Measurements from ENCODE around the gene CUL2. TPM values are rescaled to one million over a fixed set of nuclear protein-coding genes. Genes with fewer than 3 reads are reported as not detected.

CUL2 gene
- total RNA-seq, 3 donors from 2014 or later = 48.9 to 54.8 (median 50.2) TPM

DNA sequence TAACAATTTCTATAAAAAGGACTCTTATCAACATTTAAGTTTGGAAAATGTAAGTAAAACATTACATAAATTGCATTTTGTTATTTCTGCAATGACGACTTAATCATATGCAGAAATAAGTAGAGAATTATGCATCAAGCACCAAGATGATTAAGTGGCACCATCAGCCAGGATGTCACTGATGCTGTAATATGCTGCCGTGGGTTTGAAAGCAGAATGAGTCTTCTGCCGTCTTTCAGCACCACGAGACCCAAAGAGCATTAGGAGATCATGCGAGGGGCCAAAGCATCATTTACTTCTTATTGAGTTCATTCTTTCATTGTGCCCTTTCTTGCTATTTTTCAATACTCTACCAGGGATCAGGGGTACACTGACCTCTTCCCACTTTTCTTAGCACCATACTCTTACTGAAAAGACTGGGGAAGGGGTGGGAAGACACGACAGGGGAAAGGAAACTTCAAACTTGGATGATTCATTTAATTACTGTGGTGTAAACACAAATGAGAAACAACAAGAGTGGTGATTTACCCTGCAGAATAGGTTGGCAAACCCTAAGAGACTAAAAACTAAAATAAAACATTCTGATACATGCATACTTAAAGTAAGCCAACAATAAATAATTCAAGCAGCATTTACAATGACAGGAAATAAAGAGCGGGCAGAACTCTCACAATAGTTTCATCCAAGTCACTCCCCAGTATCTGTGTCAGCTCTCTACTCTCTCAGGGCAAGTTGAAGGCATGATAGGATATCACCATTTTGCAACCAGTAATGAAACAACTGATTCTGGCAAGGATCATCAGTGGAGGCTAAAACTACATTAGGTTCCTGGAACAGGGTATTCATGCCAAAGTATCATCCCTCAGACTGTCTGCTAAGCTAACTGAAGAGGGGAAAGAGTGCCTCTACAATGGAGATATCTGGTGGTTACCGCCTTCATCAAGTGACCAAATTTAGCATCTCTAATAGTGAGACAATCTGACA lies 70.8 kb downstream of the CUL2 start:
- H3K9me3 Mint-ChIP-seq = no peaks in the 10 kb centered on the region
- peaks cover 17% of the 10 kb centered on the region for H3K36me3 Mint-ChIP-seq (ENCODE audit: insufficient read depth)
- no peak for DNase-seq
- no peak overlapping the region for H3K4me3 Mint-ChIP-seq
- peak; percentile 14 to 25 for ATAC-seq
- no peaks in the 10 kb centered on the region for H3K27me3 Mint-ChIP-seq (ENCODE audit: low read depth)
- peaks cover 6% of the 10 kb centered on the region for H3K4me1 Mint-ChIP-seq (ENCODE audit: low read depth)

DNA sequence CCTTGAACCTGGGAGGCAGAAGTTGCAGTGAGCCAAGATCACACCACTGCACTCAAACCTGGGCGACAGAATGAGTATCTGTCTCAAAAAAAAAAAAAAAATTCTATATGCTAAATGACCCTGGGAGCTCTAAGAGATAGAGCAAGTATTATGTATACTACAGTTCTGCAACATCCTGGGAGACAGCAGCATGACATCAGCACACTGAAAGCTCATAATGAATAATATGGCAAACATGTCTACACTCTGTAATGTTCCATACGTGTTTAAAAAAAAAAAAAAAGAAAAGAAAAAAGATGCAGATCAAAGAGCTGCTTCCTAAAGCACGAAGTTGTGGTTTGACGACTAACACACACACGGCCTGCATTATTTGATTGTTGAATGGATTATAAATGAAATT lies 72.5 kb downstream of the CUL2 start:
- no peak overlapping the region for H3K4me3 Mint-ChIP-seq
- H3K9me3 Mint-ChIP-seq = no peaks in the 10 kb centered on the region
- DNase-seq = no peak
- H3K4me1 Mint-ChIP-seq (ENCODE audit: low read depth) = peaks cover 10% of the 10 kb centered on the region
- no peaks in the 10 kb centered on the region for H3K27me3 Mint-ChIP-seq (ENCODE audit: low read depth)
- peaks cover 18% of the 10 kb centered on the region for H3K36me3 Mint-ChIP-seq (ENCODE audit: insufficient read depth)
- ATAC-seq = peak; percentile 14 to 56

DNA sequence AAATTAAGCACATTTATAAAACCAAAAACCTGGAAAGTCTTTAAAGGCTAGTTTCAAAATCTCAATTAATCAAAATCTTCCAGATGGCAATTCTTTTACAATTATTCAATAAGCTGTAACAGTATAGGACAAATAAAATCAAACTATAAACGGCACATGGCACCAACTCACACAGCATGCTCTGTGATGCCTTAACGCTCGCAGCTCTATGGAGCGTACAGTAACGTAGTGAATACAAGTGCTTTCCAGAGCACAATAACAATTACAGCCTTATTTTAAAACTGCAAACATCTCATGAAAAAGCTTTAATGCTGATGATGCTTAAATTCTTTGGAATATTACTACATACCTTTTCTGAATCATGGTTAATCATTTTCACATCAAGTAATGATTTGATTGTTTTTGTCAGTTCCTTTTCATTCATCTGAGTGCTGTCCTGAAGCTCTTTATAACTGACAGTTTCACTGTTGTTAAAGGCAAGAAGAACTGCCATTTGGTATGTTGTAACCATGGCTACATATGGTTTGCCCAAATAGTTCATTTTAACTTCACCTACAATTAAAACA lies 74.2 kb downstream of the CUL2 start:
- Mint-ChIP-seq H3K27me3 (ENCODE audit: low read depth) (no peaks in the 10 kb centered on the region), H3K36me3 (ENCODE audit: insufficient read depth) (peaks cover 18% of the 10 kb centered on the region), H3K4me3 (no peak overlapping the region), H3K4me1 (ENCODE audit: low read depth) (peaks cover 19% of the 10 kb centered on the region), H3K9me3 (no peaks in the 10 kb centered on the region)
- peak in 1 of 2 donors; percentile 27 for ATAC-seq
- DNase-seq = no peak

DNA sequence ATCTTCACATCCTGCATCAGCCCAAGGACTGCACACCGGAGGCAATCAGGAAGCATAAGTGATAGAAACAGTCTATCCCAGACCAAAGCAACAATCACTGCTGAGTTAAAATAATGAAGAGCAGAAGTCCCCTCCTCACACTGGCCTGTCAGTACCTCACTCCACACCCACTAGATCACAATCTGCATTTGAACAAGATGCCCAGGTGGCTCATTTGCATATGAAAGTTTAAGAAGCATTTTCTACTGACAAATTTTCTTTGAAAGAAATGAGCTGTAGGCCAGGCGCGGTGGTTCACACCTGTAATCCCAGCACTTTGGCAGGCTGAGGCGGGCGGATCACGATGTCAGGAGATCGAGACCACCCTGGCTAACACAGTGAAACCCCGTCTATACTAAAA lies 77.4 kb downstream of the CUL2 start:
- no peak for DNase-seq
- Mint-ChIP-seq H3K4me1 (ENCODE audit: low read depth) (peaks cover 13% of the 10 kb centered on the region), H3K9me3 (no peaks in the 10 kb centered on the region), H3K27me3 (ENCODE audit: low read depth) (no peaks in the 10 kb centered on the region), H3K36me3 (ENCODE audit: insufficient read depth) (peaks cover 28% of the 10 kb centered on the region), H3K4me3 (no peak overlapping the region)
- no peak for ATAC-seq

DNA sequence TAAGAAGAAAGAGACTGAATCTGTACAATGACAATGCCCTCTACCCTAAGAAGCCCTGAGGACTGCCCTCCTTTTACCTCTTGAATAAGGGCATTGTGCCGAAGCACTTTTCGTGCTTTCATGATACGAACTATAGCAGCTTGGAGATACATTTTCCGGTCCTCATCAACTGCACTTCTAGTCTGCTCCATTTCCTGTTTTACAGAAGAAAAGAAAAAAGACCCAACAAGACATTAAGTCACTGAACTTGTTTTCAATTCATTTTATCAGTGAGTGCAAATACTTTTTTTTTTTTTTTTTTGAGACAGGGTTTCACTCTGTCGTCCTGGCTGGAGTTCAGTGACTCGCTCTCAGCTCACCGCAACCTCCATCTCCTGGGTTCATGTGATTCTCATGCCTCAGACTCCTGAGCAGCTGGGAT lies 78.4 kb downstream of the CUL2 start:
- DNase-seq = no peak
- peaks cover 26% of the 10 kb centered on the region for H3K36me3 Mint-ChIP-seq (ENCODE audit: insufficient read depth)
- H3K9me3 Mint-ChIP-seq = no peaks in the 10 kb centered on the region
- peak overlapping the region; percentile 42 for H3K4me3 Mint-ChIP-seq
- peak; percentile 40 to 56 for ATAC-seq
- H3K4me1 Mint-ChIP-seq (ENCODE audit: low read depth) = peaks cover 13% of the 10 kb centered on the region
- H3K27me3 Mint-ChIP-seq (ENCODE audit: low read depth) = no peaks in the 10 kb centered on the region

DNA sequence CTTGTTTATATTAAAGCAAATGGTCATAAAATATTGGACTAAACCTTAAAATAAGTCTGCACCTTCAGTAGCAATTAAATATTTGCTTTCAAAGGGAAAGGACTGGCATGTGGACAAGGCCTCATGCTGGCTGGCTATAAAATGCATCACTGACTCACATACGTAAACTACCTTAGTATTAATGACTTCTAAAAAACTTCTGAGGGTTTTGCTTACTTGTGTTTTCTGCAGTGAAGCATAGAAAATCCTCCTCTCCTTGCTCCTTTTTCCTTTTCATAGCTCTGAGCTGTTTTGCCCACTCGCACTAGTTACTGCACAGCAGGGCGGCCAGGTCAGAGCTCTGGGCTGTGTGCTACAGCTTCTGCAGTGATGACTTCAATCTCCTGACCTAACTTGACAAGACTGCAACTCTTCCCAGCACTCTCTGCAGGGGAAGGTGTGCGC lies 82.3 kb downstream of the CUL2 start:
- peaks cover 12% of the 10 kb centered on the region for H3K4me1 Mint-ChIP-seq (ENCODE audit: low read depth)
- no peak for DNase-seq
- no peaks in the 10 kb centered on the region for H3K9me3 Mint-ChIP-seq
- H3K4me3 Mint-ChIP-seq = no peak overlapping the region
- H3K36me3 Mint-ChIP-seq (ENCODE audit: insufficient read depth) = peaks cover 17% of the 10 kb centered on the region
- no peak for ATAC-seq
- no peaks in the 10 kb centered on the region for H3K27me3 Mint-ChIP-seq (ENCODE audit: low read depth)

DNA sequence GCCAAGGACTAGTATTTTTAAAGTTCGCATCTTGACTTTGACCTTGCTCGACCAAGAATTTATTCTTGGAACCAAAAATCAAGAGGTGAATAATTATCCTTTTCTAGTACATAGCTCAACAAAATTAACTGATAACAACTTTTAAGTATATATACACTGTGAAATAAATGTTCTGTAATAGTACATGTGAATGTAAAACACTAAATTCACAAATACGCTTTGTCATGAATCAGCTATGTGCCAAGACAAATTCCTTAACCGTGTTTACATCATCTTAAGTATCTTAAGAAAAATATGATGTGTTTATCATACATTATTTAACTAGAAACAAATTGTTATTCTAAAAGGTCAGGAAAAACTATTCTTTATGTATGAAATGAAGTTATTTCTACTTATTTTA lies 83.3 kb downstream of the CUL2 start:
- no peak for ATAC-seq

DNA sequence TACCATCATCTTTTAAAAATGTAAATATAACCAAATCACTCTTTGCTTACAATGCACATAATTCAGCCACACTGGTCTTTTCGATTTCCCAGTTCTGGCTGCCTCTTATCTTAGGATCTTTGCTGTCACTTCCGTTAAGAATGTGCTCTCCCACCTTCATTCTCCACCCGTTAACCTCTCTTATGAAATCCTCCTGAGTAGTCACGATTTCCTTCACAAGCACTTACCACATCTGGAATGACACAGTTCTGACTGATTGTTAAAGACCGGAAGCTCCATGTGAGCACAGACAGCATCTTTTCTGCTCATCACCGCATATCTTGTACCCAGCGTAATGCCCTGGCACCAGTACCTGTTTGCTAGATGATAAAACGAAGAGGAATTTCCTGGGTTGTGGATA lies 84.3 kb downstream of the CUL2 start:
- no peak for ATAC-seq
- Mint-ChIP-seq H3K27me3 (ENCODE audit: low read depth) (no peaks in the 10 kb centered on the region), H3K4me3 (no peak overlapping the region), H3K4me1 (ENCODE audit: low read depth) (no peaks in the 10 kb centered on the region), H3K36me3 (ENCODE audit: insufficient read depth) (peaks cover 10% of the 10 kb centered on the region), H3K9me3 (no peaks in the 10 kb centered on the region)
- DNase-seq = no peak

More for the DNA sequence above, 83.3 kb downstream of the CUL2 start:
- no peak for DNase-seq
- Mint-ChIP-seq H3K4me1 (ENCODE audit: low read depth) (peaks cover 2% of the 10 kb centered on the region), H3K9me3 (no peaks in the 10 kb centered on the region), H3K4me3 (no peak overlapping the region), H3K36me3 (ENCODE audit: insufficient read depth) (peaks cover 13% of the 10 kb centered on the region), H3K27me3 (ENCODE audit: low read depth) (no peaks in the 10 kb centered on the region)

DNA sequence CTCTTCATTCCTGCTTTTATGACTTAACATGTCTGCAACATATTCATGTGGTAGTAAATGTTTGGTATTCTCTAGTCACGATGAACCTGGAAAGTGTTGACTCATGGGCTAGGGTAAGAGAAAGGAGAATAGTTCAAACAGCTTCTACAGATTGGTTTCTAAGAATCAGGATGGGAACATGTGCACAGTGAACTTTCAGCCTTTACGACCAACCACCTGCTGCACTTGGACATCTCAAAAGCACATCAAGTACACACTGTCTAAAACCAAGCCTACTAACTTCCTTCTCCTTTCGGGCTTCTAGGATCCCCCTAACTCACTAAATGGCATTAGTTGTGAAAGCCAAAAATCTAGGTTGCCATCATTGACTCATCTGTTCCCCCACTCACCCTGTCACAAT lies 85.5 kb downstream of the CUL2 start:
- Mint-ChIP-seq H3K4me3 (no peak overlapping the region), H3K27me3 (ENCODE audit: low read depth) (no peaks in the 10 kb centered on the region), H3K36me3 (ENCODE audit: insufficient read depth) (peaks cover 3% of the 10 kb centered on the region), H3K4me1 (ENCODE audit: low read depth) (no peaks in the 10 kb centered on the region), H3K9me3 (no peaks in the 10 kb centered on the region)
- DNase-seq (no peak), ATAC-seq (no peak)

DNA sequence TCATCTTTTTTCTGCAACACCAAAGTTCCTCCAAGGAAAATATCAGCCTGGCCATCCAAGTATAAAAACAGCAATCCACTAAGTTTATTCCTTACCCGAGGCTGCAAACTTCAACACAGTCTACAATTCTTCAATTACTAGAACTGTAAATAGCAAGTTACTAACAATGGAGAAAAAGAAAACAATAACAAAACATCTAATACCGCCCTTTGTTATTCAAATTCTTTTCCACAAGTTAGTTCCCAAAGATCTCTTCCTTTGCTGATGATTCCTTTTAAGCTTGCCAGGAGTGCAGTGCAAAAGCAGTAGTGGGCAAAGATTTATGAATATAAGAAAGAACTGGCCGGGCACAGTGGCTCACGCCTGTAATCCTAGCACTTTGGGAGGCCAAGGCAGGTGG lies 86.2 kb downstream of the CUL2 start:
- Mint-ChIP-seq H3K27me3 (ENCODE audit: low read depth) (no peaks in the 10 kb centered on the region), H3K36me3 (ENCODE audit: insufficient read depth) (peaks cover 3% of the 10 kb centered on the region), H3K4me1 (ENCODE audit: low read depth) (no peaks in the 10 kb centered on the region), H3K9me3 (no peaks in the 10 kb centered on the region), H3K4me3 (no peak overlapping the region)
- ATAC-seq = no peak
- no peak for DNase-seq

DNA sequence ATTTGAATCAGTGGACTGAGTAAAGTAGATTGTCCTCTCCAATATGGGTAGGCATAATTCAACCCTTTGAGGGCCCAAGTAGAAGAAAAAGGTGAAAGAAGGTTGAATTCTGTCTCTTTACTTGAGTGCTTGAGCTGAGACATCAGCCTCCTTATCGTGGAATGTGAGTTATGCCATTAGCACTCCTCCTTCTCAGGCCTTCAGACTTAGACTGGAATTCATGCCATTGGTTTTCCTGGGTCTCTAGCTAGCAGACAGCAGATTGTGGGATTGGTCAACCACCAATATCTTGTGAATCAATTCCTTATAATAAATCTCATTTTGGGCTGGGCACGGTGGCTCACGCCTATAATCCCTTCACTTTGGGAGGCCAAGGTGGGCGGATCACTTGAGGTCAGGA lies 89.2 kb downstream of the CUL2 start:
- DNase-seq = no peak
- Mint-ChIP-seq H3K36me3 (ENCODE audit: insufficient read depth) (no peaks in the 10 kb centered on the region), H3K9me3 (no peaks in the 10 kb centered on the region), H3K27me3 (ENCODE audit: low read depth) (no peaks in the 10 kb centered on the region), H3K4me3 (no peak overlapping the region), H3K4me1 (ENCODE audit: low read depth) (no peaks in the 10 kb centered on the region)
- no peak for ATAC-seq

DNA sequence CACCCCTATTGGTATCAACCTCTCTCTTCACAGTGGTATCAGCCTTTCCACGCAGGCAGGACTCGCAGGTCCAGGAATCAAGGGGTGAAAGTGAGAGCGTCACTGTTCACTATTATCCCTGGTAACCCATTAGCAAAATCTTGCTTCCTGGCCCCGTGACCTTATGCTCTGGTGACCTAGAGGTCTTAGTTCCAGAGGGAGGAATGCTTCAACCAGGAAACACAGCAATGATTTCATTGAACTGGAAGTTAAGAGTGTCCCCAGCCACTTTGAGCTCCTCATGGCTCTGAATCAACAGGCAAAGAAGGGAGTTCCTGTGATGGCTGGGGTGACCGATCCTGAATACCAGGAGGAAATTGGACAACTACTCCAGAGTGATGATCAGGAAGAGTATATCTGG lies 90.6 kb downstream of the CUL2 start:
- Mint-ChIP-seq H3K9me3 (no peaks in the 10 kb centered on the region), H3K27me3 (ENCODE audit: low read depth) (no peaks in the 10 kb centered on the region), H3K36me3 (ENCODE audit: insufficient read depth) (no peaks in the 10 kb centered on the region), H3K4me3 (no peak overlapping the region), H3K4me1 (ENCODE audit: low read depth) (peaks cover 6% of the 10 kb centered on the region)
- DNase-seq = no peak
- ATAC-seq = no peak

DNA sequence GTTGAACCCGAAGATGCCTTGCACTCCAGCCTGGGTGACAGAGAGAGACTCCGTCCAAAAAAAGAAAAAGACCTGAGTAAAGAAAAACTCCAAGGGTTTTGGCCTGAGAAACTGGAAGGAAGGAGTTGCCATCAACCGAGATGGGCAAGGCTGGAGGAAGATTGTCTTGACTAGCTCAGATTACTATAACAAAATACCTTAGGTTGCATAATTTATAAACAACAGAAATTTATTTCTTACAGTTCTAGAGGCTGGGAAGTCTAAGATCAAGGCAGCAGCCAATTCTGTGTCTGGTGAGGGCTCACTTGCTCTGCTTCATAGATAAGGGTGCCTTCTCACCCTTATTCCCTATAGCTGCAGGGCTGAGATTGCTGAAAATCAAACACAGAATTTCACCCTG lies 91.2 kb downstream of the CUL2 start:
- Mint-ChIP-seq H3K36me3 (ENCODE audit: insufficient read depth) (no peaks in the 10 kb centered on the region), H3K4me1 (ENCODE audit: low read depth) (peaks cover 11% of the 10 kb centered on the region), H3K9me3 (no peaks in the 10 kb centered on the region), H3K4me3 (no peak overlapping the region), H3K27me3 (ENCODE audit: low read depth) (no peaks in the 10 kb centered on the region)
- no peak for ATAC-seq
- no peak for DNase-seq

DNA sequence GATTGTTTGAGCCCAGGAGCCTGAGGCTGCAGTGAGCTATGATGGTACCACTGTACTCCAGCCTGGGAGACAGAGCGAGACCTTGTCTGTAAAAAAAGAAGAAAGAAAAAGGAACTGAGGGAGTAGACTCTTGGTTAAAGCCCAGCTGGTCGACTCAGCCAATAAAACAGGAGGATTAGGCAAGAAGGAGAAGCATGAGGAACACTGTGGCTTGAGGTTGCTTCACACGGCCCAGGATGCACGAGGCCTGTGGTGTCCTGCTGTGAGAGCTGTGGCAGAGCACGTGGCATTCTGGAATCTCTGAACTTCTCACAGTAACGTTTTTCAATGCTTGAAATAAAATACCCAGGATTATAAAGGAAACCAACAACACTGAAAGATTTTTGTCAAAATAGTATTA lies 93.3 kb downstream of the CUL2 start:
- H3K4me1 Mint-ChIP-seq (ENCODE audit: low read depth) = peaks cover 11% of the 10 kb centered on the region
- no peaks in the 10 kb centered on the region for H3K9me3 Mint-ChIP-seq
- no peaks in the 10 kb centered on the region for H3K27me3 Mint-ChIP-seq (ENCODE audit: low read depth)
- DNase-seq (no peak), ATAC-seq (no peak)
- H3K36me3 Mint-ChIP-seq (ENCODE audit: insufficient read depth) = no peaks in the 10 kb centered on the region
- H3K4me3 Mint-ChIP-seq = no peak overlapping the region

DNA sequence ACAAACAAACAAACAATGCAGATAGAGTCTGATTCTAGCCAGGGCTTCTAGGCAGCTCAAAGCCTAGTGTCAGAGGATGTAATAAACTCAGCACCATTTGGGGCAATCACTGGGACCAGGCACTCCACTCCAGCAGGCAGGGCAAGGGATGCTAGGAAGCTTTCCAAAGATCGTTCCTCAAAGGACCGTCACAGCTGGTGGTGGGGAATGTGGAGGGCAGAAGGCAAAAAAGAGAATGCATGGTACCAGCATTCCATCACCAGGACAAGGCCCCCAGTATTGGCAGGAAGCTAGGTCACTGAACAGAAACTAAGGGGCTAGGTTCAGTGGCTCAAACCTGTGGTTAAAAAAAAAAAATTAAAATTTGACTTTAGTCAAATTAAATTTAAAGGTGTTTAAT lies 94.2 kb downstream of the CUL2 start:
- no peak overlapping the region for H3K4me3 Mint-ChIP-seq
- H3K27me3 Mint-ChIP-seq (ENCODE audit: low read depth) = no peaks in the 10 kb centered on the region
- H3K9me3 Mint-ChIP-seq = no peaks in the 10 kb centered on the region
- H3K36me3 Mint-ChIP-seq (ENCODE audit: insufficient read depth) = no peaks in the 10 kb centered on the region
- peaks cover 11% of the 10 kb centered on the region for H3K4me1 Mint-ChIP-seq (ENCODE audit: low read depth)
- DNase-seq (no peak), ATAC-seq (no peak)
